HG03097 (cell line): ENCODE measurements around the gene MUC2.

Experiments used
- ATAC-seq: cut with Tn5 transposase; IDR thresholded peaks from one replicate; pipeline ENCODE4 v1.9.1; 2021; ENCODE audit not compliant: unreplicated experiment, low FRiP score

The MUC2 gene

GRCh38 chr11:1050581-1051355, 23.9 kb upstream of the MUC2 start:
- peak; percentile 57 for ATAC-seq

- no peak for ATAC-seq
Observed at GRCh38 chr11:1051356-1052132, 23.1 kb upstream of the MUC2 start.

- ATAC-seq = no peak
Observed at GRCh38 chr11:1052133-1053011, 22.3 kb upstream of the MUC2 start.

GRCh38 chr11:1053121-1053901, 21.4 kb upstream of the MUC2 start:
- ATAC-seq = no peak

GRCh38 chr11:1054143-1055108, 20.2 kb upstream of the MUC2 start:
- ATAC-seq = no peak

- no peak for ATAC-seq
Observed at GRCh38 chr11:1055109-1055703, 19.5 kb upstream of the MUC2 start.

GRCh38 chr11:1055990-1056771, 18.5 kb upstream of the MUC2 start:
- ATAC-seq = no peak

GRCh38 chr11:1057806-1058205, 16.9 kb upstream of the MUC2 start:
- ATAC-seq = no peak

- no peak for ATAC-seq
Observed at GRCh38 chr11:1059759-1060158, 14.9 kb upstream of the MUC2 start.

- ATAC-seq = no peak
Observed at GRCh38 chr11:1060410-1060809, 14.3 kb upstream of the MUC2 start.

- no peak for ATAC-seq
Observed at GRCh38 chr11:1060852-1061616, 13.6 kb upstream of the MUC2 start.

GRCh38 chr11:1062075-1062820, 12.4 kb upstream of the MUC2 start:
- no peak for ATAC-seq

GRCh38 chr11:1064167-1064566, 10.5 kb upstream of the MUC2 start:
- ATAC-seq = no peak

- no peak for ATAC-seq
Observed at GRCh38 chr11:1067812-1068496, 6.7 kb upstream of the MUC2 start.

- ATAC-seq = no peak
Observed at GRCh38 chr11:1069740-1070139, 4.9 kb upstream of the MUC2 start.
